Activated CD4-positive, CD25-positive, alpha-beta regulatory T cell treated with anti-CD3 and anti-CD28 coated beads, Interleukin-2, amount 50 U/mL, for 72 hours (primary cell): ENCODE results near the gene OR52E8.
A peak's percentile ranks its signal among the peaks of the same experiment; 100 is the strongest.

ENCODE experiments used
- DNase-seq: peaks from one replicate; pipeline ENCODE4 v3.0.0; 2021

OR52E8 gene

GRCh38 chr11:5857590-5857989 is at the start of gene OR52E8:
Gene OR52E8 (minus strand): TSS chr11:5857690. CDS start chr11:5857690, 0 bp downstream.
- no peak for DNase-seq

GRCh38 chr11:5899534-5899933 is 42.0 kb upstream of the OR52E8 start:
- no peak for DNase-seq

- DNase-seq: no peak
These were observed 35.4 kb upstream of the OR52E8 start, which contains the start of gene OR52E5 for GRCh38 chr11:5892908-5893307. Gene OR52E5 (plus strand): TSS chr11:5893208. CDS start chr11:5900777, 7,569 bp downstream.

GRCh38 chr11:5891216-5891800 is 33.8 kb upstream of the OR52E8 start:
- no peak for DNase-seq

GRCh38 chr11:5887661-5888060 is 30.2 kb upstream of the OR52E8 start:
- DNase-seq: no peak

- no peak for DNase-seq
These were observed 29.7 kb upstream of the OR52E8 start for GRCh38 chr11:5887172-5887571.

- DNase-seq: no peak
These were observed 24.3 kb upstream of the OR52E8 start for GRCh38 chr11:5881756-5882155.

GRCh38 chr11:5880329-5880728 is 22.8 kb upstream of the OR52E8 start, which contains the start of gene OR52E4:
Gene OR52E4 (plus strand): TSS chr11:5880629. CDS start chr11:5884293, 3,664 bp downstream.
- no peak for DNase-seq

GRCh38 chr11:5878564-5878963 is 21.1 kb upstream of the OR52E8 start:
- DNase-seq: no peak

GRCh38 chr11:5865826-5866225 is 8.3 kb upstream of the OR52E8 start:
- no peak for DNase-seq

GRCh38 chr11:5851002-5851401 is 6.5 kb downstream of the OR52E8 start:
- DNase-seq: no peak

GRCh38 chr11:5847711-5848110 is 9.8 kb downstream of the OR52E8 start:
- DNase-seq: no peak

GRCh38 chr11:5846701-5847100 is 10.8 kb downstream of the OR52E8 start:
- no peak for DNase-seq

GRCh38 chr11:5841797-5842196 is 15.7 kb downstream of the OR52E8 start, which contains the start of gene OR52E6:
Gene OR52E6 (minus strand): TSS chr11:5841897. CDS start chr11:5841897, 0 bp downstream.
- DNase-seq: no peak

GRCh38 chr11:5837695-5838094 is 19.8 kb downstream of the OR52E8 start:
- no peak for DNase-seq

GRCh38 chr11:5833446-5833845 is 24.0 kb downstream of the OR52E8 start:
- DNase-seq: no peak

GRCh38 chr11:5831196-5831829 is 26.2 kb downstream of the OR52E8 start:
- DNase-seq: no peak

- no peak for DNase-seq
These were observed 39.1 kb downstream of the OR52E8 start for GRCh38 chr11:5818245-5818886.

- DNase-seq: no peak
These were observed 42.0 kb downstream of the OR52E8 start for GRCh38 chr11:5815534-5815933.

- no peak for DNase-seq
These were observed 47.3 kb downstream of the OR52E8 start for GRCh38 chr11:5809905-5810795.

GRCh38 chr11:5809122-5809519 is 48.4 kb downstream of the OR52E8 start:
- no peak for DNase-seq

- DNase-seq: peak; percentile 65
These were observed 48.9 kb downstream of the OR52E8 start, which contains the start of gene OR52N2 for GRCh38 chr11:5808500-5809121. Gene OR52N2 (plus strand): TSS chr11:5808924. CDS start chr11:5820336, 11,412 bp downstream.
